GM12878 (cell line): ENCODE measurements around the gene ZNF732. TPM values are rescaled to one million over a fixed set of nuclear protein-coding genes. Genes with fewer than 3 reads are reported as not detected.
A peak's percentile ranks its signal among the peaks of the same experiment; 100 is the strongest.

ENCODE experiments used
- CEBPB ChIP-seq, 2 experiments: fragments of 150-350 bp in 1 of 2; IDR thresholded peaks; 2 replicates each; pipeline ENCODE4 v1.6.1; 2012 to 2014; ENCODE audit warnings: low read depth in 2 of 2, low read length in 2 of 2, borderline replicate concordance in 1 of 2, inconsistent platforms in 1 of 2
- YBX1 ChIP-seq: fragments of 450-650 bp; IDR thresholded peaks from 2 replicates; pipeline ENCODE4 v1.6.1; 2016; ENCODE audit warnings: antibody characterized with exemption
- polyA plus RNA-seq, 11 experiments: library from polyadenylated mRNA; depleted of rRNA in 4 of 11; unstranded in 6 of 11; stranded (reverse) in 5 of 11; fragments of >200 nt; fragmentation: Nextera tagmentation in 4 of 11; fragmentation: Illumina TruSeq in 1 of 11; extraction: Ambion mirVana in 4 of 11; extraction: Trizol in 1 of 11; gene quantifications; 1 replicate in 1 of 11; 2 replicates in 10 of 11; pipeline versions ENCODE4 v1.2.1 to v1.2.3, GENCODE V29; 2011 to 2016; ENCODE audit warnings: inconsistent platforms in 2 of 11, missing spikeins in 2 of 11, low read depth in 1 of 11
- total RNA-seq, 4 experiments: library from RNA; depleted of rRNA in 3 of 4; stranded (reverse); fragments of >200 nt in 3 of 4; fragmentation: Illumina TruSeq in 1 of 4; extraction: Trizol in 1 of 4; gene quantifications; 2 replicates each; pipeline versions ENCODE4 v1.2.1 to v1.2.3, GENCODE V29; 2013 to 2021
- TF ChIP-seq, protein P1 (sequence below): fragments of 450-650 bp; IDR thresholded peaks from 2 replicates; pipeline ENCODE4 v1.6.1; 2017; ENCODE audit warnings: mild to moderate bottlenecking, moderate library complexity
- TF ChIP-seq, protein P2 (sequence below): fragments of 450-650 bp; IDR thresholded peaks from 2 replicates; pipeline ENCODE4 v1.6.1; 2017; ENCODE audit warnings: mild to moderate bottlenecking, low read depth, inconsistent platforms; ENCODE audit not compliant: poor library complexity, severe bottlenecking
- TF ChIP-seq, protein P3 (sequence below): fragments of 450-650 bp; IDR thresholded peaks from 2 replicates; pipeline ENCODE4 v1.6.1; 2017; ENCODE audit warnings: low read depth, mild to moderate bottlenecking, moderate library complexity

Gene ZNF732
- total and polyA plus RNA-seq, 10 of the 15 experiments (the other 5 are each of a cell fraction or from before 2014, with no cell fraction given), result not detected

DNA sequence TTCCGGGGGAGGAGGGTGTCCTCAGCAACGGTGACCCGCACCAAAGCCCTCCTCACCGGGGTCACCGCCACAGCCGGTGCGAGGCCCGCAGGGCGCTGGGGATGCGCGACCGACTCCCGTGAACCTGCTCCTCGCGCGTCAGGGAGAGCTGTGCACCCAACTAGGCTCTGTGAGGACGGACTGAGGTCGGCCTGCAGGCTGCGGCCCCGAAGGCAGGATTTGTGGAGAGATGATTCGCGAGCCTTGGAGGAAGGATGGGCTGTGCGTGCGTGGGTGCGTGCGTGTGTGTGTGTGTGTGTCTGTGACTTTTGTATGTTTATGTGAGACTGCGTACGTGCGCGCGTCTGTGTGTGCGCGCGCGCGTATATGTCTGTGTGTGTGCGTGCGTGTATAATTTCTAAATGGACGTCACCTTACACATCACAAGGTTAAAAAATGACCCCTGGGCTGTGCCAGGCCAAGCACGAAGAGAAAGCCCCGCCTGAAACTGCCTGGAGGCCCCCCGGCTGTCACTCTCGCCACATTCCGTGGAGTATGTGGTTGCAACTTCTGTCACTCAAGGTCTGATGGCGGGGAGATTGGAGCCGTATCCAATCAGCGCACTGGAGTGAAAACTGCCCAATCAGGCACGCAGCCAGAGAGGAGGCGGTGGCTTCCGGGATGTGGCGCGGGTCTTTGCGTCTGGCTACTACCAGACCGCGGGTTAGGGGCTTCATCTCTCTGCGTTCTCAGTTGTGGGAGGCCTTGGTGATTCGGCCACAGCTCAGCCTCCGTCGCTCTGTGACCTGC lies 32.1 kb upstream of the ZNF732 start, which contains the start of gene ZNF141 (continued):
- TF ChIP-seq, protein P1, sequence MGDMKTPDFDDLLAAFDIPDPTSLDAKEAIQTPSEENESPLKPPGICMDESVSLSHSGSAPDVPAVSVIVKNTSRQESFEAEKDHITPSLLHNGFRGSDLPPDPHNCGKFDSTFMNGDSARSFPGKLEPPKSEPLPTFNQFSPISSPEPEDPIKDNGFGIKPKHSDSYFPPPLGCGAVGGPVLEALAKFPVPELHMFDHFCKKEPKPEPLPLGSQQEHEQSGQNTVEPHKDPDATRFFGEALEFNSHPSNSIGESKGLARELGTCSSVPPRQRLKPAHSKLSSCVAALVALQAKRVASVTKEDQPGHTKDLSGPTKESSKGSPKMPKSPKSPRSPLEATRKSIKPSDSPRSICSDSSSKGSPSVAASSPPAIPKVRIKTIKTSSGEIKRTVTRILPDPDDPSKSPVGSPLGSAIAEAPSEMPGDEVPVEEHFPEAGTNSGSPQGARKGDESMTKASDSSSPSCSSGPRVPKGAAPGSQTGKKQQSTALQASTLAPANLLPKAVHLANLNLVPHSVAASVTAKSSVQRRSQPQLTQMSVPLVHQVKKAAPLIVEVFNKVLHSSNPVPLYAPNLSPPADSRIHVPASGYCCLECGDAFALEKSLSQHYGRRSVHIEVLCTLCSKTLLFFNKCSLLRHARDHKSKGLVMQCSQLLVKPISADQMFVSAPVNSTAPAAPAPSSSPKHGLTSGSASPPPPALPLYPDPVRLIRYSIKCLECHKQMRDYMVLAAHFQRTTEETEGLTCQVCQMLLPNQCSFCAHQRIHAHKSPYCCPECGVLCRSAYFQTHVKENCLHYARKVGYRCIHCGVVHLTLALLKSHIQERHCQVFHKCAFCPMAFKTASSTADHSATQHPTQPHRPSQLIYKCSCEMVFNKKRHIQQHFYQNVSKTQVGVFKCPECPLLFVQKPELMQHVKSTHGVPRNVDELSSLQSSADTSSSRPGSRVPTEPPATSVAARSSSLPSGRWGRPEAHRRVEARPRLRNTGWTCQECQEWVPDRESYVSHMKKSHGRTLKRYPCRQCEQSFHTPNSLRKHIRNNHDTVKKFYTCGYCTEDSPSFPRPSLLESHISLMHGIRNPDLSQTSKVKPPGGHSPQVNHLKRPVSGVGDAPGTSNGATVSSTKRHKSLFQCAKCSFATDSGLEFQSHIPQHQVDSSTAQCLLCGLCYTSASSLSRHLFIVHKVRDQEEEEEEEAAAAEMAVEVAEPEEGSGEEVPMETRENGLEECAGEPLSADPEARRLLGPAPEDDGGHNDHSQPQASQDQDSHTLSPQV, result no peak; the same call in 1 of the 2 replicates
- TF ChIP-seq CEBPB (IDR thresholded peaks at IDR 0.05; ENCODE audit: borderline replicate concordance in 1 of 2, low read depth in 2 of 2, low read length in 2 of 2) (no peak), YBX1 (no peak)
- TF ChIP-seq, protein P2, sequence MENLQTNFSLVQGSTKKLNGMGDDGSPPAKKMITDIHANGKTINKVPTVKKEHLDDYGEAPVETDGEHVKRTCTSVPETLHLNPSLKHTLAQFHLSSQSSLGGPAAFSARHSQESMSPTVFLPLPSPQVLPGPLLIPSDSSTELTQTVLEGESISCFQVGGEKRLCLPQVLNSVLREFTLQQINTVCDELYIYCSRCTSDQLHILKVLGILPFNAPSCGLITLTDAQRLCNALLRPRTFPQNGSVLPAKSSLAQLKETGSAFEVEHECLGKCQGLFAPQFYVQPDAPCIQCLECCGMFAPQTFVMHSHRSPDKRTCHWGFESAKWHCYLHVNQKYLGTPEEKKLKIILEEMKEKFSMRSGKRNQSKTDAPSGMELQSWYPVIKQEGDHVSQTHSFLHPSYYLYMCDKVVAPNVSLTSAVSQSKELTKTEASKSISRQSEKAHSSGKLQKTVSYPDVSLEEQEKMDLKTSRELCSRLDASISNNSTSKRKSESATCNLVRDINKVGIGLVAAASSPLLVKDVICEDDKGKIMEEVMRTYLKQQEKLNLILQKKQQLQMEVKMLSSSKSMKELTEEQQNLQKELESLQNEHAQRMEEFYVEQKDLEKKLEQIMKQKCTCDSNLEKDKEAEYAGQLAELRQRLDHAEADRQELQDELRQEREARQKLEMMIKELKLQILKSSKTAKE, result peak; percentile 83
- TF ChIP-seq, protein P3, sequence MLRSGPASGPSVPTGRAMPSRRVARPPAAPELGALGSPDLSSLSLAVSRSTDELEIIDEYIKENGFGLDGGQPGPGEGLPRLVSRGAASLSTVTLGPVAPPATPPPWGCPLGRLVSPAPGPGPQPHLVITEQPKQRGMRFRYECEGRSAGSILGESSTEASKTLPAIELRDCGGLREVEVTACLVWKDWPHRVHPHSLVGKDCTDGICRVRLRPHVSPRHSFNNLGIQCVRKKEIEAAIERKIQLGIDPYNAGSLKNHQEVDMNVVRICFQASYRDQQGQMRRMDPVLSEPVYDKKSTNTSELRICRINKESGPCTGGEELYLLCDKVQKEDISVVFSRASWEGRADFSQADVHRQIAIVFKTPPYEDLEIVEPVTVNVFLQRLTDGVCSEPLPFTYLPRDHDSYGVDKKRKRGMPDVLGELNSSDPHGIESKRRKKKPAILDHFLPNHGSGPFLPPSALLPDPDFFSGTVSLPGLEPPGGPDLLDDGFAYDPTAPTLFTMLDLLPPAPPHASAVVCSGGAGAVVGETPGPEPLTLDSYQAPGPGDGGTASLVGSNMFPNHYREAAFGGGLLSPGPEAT, result no peak
- TF ChIP-seq, all 136 proteins: peak for 59
